Left cardiac atrium (tissue), 4 donors: ENCODE measurements around the gene EVA1B. TPM values are rescaled to one million over a fixed set of nuclear protein-coding genes. Genes with fewer than 3 reads are reported as not detected.

Source experiments
- ATAC-seq, 2 donors: fragments of 200-7000 bp; cut with Tn5 transposase; one replicate each; pipeline ENCODE4 v1.9.1; 2020; ENCODE audit warnings: mild to moderate bottlenecking in 2 of 2, moderate library complexity in 2 of 2
- DNase-seq: peaks from one replicate; pipeline ENCODE4 v3.0.0-alpha.2; 2020
- intact Hi-C, 2 donors: fragments of 100-400 bp; cut with DNase I; formaldehyde crosslinking; loops; one replicate each; pipeline versions ENCODE4 v1.14.1 to v1.15.1; 2022 to 2023
- total RNA-seq, 2 donors: library from RNA; stranded (reverse); fragmentation: NEBNext Ultra II Directional; extraction: Animal tissue kit (Norgen Biotek cat#: 25700); gene quantifications; one replicate each; pipeline ENCODE4 v1.2.1, GENCODE V29; 2021
- donor health status: DM: no; HTN: yes; CAD: no.
- donor health status: DM: no; HTN: yes; CAD: no; lungs with severe emphysema.
- donor health status: DM: yes; HTN: yes; CAD: no.
- donor health status: Dilated cardiomyopathy.

Gene EVA1B
- total RNA-seq, 2 donors from 2014 or later: 15.6 to 16.7 TPM

DNA sequence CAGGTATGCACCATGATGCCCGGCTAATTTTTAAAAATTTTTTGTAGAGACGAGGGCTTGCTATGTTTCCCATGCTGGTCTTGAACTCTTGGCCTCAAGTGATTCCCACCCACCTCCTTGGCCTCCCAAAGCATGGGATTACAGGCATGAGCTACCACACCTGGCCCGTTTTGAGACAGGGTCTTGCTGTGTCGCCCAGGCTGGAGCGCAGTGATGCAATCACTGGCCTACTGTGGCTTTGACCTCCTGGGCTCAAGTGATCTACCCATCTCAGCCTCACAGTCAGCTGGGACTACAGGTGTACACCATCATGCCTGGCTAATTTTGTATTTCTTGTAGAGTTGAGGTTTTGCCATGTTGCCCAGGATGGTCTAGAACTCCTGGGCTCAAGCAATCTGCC, 24.8 kb downstream of the EVA1B start:
- ATAC-seq (no peak), DNase-seq (no peak)
- intact Hi-C loops: loop anchor here in 1 of 2 donors (5.0 kb wide), 1 partner anchor 124 kb away; no protein-coding TSS in a partner anchor

DNA sequence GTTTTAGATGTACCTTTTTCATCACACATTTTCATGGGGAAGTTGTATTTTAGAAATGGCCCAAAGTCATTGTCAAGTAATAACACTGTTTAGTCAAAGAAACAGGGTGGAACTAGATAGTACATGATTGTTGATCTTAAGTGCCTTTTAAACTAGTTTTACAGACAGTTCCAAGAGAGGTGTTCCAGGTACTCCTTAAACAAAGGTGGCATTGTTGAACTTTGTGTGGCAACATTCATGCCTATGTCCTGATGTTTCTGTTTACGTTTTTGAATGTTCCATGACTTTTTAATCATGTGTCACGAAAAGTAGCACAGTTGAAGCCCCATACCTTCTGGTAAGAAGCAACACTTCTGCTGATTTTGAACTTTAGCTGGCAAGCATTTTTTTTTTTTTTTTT, 26.4 kb downstream of the EVA1B start:
- intact Hi-C loops: loop anchor here in 1 of 2 donors (5.0 kb wide), 1 partner anchor 125 kb away; no protein-coding TSS in a partner anchor
- no peak for ATAC-seq
- no peak for DNase-seq

DNA sequence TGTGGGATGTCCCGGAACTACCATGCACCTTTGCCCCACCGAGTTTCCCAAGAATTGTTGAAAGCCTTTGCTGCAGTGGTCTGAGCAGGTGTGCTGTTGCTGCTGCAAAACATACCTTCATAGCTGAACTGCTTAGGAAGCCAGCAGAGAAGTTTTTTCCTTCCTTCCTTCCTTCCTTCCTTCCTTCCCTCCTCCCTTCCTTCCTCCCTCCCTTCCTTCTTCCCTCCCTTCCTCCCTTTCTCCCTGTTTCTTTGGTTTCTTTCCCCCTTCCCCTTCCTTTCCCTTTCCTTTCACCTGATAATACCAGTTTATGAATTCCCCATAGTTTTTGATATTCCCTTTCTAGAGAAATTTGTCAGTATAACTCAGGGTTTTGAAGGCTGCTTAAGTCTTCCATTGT, 28.1 kb downstream of the EVA1B start:
- intact Hi-C loops: loop anchor here in 1 of 2 donors (5.0 kb wide), 1 partner anchor 127 kb away; no protein-coding TSS in a partner anchor
- no peak for ATAC-seq
- DNase-seq: no peak

DNA sequence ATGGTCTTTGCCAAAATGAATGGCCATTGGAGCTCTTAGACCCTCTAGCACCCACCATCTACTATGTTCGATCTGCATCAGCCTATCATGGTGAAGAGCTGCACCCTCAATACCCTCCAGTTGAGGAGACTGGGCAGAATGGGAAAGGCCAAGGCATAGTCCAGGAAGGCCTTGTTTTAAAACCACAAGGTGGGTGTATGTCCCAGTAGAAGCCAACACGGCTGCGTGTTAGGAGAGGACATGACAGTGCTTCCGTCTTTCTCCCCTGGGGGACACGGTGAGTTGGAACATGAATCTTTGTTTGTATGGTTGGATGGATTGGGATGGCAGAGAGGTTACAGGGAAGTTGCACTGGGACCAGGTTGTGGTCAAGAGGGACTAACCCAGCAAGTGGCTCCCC, 35.9 kb downstream of the EVA1B start:
- ATAC-seq (no peak), DNase-seq (no peak)
- intact Hi-C loops: loop anchor here (5.0 to 10.0 kb wide), 3 partner anchors 63 to 133 kb away; partner anchors contain the start of genes MAP7D1 (in 1 of the 2) and THRAP3 (in 1 of the 2)

DNA sequence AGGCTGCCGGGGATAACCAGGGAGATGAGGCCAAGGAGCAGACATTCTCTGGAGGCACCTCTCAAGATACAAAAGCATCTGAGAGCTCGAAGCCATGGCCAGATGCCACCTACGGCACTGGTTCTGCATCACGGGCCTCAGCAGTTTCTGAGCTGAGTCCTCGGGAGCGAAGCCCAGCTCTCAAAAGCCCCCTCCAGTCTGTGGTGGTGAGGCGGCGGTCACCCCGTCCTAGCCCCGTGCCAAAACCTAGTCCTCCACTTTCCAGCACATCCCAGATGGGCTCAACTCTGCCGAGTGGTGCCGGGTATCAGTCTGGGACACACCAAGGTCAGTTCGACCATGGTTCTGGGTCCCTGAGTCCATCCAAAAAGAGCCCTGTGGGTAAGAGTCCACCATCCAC, 36.6 kb downstream of the EVA1B start:
- DNase-seq: no peak
- ATAC-seq: no peak
- intact Hi-C loops: loop anchor here (5.0 to 10.0 kb wide), 3 partner anchors 62 to 132 kb away; partner anchors contain the start of genes MAP7D1 (in 1 of the 2) and THRAP3 (in 1 of the 2)

DNA sequence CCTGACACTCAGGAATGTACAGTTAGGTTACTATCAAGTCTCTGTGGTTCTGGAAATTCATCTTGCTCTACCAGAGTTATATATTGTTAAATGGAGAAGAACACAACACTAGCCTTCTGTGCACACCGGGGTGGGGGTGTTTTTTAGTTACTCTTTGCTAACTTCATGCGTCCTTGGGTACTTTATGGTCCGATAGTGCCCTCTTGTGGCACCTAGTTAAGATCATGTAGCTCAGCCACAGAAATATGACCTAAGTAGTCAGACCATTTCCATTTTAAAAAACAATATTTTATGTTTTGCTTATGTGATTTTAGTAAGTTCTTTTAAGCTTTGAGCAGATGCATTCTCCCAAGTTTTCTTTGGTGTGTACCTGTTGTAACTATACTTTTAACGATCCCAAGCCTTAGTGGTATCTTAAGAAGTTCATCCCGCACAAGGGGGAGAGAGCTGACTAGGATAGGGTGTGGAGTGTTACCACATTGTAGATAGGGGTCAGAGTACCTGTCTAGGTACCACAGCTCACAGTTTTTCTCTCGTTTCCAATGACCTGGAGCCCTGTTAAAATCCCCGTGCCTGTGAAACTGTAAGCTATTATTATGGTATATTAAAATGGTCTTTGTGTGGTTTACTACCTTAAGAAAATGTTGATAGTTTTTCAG, 37.9 kb downstream of the EVA1B start:
- ATAC-seq (peak; percentile 78 to 88), DNase-seq (peak; percentile 63)
- intact Hi-C loops: loop anchor here (2.0 to 10.0 kb wide), 4 partner anchors 61 to 135 kb away; partner anchors contain the start of genes MAP7D1 (in 1 of the 2) and THRAP3 (in 1 of the 2)

DNA sequence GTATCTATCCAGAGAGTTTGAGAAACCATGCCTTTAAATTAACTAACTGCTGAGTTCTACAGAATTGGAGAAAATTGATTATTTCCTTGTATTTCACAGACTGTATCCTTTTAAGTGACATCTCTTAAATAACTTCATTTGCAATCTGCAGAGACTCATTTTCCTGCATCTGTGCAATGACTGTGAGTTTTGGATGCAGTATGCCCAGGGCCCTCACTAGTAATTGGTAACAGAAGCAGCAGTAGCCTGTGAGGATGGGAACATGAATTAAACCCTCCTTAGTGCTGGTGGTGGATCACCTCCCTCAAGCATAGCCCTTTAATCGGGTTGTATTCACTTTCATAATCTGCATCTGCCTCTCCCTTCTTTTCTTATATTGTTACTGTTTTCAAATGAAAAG, 38.9 kb downstream of the EVA1B start:
- intact Hi-C loops: loop anchor here (2.0 to 10.0 kb wide), 3 partner anchors 60 to 134 kb away; partner anchors contain the start of genes MAP7D1 (in 1 of the 2) and THRAP3 (in 1 of the 2)
- ATAC-seq (no peak), DNase-seq (no peak)

DNA sequence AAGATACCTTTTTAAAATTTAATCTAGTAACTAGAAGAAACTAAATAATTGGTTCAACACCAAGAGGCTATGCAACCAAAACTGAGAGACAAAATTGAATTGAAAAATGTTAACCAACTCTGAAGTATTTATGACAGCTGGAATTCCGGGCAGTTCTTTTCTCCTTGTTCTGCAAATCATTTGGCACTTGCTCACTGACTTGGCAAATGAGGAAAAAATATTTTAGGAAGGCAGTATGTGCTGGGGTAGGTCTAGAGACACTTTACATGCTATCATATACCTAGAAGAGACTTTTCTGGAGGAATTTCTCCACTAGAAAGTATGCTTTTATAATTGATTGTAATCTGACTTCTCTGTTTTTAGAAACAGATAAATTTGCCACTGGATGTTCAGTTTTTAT, 39.4 kb downstream of the EVA1B start:
- intact Hi-C loops: loop anchor here (2.0 to 10.0 kb wide), 3 partner anchors 59 to 133 kb away; partner anchors contain the start of genes MAP7D1 (in 1 of the 2) and THRAP3 (in 1 of the 2)
- ATAC-seq: peak in 1 of 2 donors; percentile 36
- no peak for DNase-seq

DNA sequence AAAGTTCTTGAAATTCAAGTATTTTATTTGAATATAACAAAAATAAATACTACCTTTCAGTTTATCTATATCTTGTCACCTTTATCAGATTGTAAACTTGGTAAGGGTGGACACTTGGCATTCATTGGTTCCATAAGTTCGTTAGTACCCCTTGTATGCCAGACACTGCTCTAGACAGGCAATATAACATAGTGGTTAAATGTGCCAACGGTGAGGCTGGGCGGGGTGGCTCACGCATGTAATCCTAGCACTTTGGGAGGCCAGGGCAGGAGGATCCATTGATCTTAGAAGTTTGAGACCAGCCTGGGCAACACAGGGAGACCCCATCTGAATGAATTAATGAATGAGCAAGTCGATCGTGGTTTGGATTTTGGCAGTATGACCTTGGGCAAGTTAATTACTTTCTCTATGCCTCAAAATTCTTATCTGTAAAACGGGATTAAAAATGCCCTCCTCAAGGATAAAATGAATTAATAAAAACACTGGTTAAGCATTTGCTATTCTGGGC, 43.6 kb downstream of the EVA1B start:
- intact Hi-C loops: loop anchor here in 1 of 2 donors (10.0 kb wide), 2 partner anchors 55 to 125 kb away; partner anchors contain the start of genes MAP7D1 and THRAP3
- DNase-seq (no peak), ATAC-seq (no peak)

DNA sequence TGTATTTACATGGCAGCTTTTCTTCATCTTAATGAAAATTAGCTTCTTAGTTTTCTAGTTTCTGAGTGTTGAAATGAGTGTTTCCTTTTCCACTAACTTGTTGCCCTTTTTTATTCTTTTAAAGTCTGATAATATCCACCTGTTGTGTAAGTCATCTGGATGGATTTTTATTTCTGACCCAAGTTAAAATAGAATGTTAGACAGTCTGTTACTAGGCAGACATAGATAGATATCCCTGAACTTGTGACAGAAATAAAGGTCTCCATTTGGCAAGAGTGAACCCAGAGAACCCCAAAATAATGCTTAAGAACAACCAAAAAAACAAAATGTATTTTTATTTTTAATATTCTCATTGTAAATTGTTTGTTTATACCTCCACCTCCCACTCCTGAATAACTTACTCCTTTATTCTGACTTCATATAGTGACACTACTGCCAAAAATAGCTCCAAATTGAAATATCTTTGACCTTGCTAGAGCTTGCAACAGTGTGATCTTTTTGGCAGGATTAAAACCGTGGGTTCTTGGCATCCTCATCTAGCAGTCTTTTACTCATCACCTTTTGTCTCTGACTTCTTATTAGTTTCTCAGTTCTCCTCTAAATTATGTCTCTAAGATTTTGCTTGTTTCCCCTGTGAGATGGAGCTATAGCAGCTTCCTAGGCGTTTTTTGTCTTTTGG, 44.2 kb downstream of the EVA1B start:
- intact Hi-C loops: no loop called here
- no peak for DNase-seq
- peak; percentile 76 to 87 for ATAC-seq

DNA sequence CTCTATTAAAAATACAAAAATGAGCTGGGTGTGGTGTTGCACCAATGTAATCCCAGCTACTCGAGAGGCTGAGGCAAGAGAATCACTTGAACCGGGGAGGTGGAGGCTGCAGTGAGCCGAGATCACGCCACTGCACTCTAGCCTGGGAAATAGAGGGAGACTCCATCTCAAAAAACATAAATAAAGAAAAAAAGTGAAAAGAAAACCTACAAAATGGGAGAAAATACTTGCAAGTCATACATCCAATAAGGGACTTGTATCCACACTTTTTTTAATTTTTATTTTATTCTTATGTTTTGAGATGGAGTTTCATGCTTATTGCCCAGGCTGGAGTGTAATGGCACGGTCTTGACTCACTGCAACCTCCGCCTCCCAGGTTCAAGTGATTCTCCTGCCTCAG, 46.8 kb downstream of the EVA1B start:
- DNase-seq (no peak), ATAC-seq (no peak)
- intact Hi-C loops: no loop called here

DNA sequence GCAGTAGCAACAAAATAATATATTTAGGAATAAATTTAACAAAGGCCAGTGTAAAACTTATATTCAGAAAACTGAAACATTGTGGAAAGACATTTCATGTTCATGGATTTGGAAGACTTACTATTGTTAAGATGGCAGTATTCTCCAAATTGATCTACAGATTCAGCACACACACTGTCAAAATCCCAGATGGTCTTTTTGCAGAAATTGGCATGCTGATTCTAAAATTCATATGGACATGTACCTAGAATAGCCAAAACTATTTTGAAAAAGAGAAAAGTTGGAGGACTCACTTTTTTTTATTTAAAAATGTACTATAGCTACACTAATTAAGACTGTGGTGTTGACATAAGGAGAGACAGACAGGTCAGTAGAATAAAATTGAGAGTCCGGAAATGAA, 49.2 kb downstream of the EVA1B start:
- intact Hi-C loops: no loop called here
- DNase-seq (no peak), ATAC-seq (no peak)

DNA sequence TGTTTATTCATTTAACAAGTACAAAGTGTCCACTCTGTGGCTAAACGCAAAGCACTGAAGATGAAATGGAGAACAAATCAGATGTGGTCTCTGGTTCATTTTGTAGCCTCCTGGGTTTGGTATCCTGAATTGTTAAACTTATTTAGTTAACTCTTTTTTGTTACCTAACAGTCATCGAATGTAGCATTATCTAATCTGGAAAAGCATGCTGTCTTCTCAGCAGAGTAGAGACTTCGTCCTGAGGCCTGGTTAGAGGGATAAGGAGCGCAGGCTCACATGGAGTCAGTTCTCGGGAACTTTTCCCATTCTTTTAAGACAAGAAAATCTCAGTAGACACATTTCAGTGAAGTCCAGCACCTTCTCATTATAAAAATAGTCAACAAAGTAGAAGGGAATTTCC, 50.4 kb downstream of the EVA1B start:
- no peak for DNase-seq
- intact Hi-C loops: no loop called here
- peak in 1 of 2 donors; percentile 20 for ATAC-seq

Other genes with a start within 250 kb of the EVA1B start
- under 1 TPM in 1 of 2 donors, not detected in 1; 0.27 TPM for gene TEKT2, start 239.6 kb downstream of the EVA1B start, total RNA-seq
- 10 to 100 TPM; 15.4 to 17.6 TPM for gene ADPRS, start 234.8 kb downstream of the EVA1B start, total RNA-seq
- 1 to 10 TPM; 3.8 to 4.2 TPM for gene COL8A2, start 198.4 kb downstream of the EVA1B start, total RNA-seq
- gene TRAPPC3, start 174.2 kb downstream of the EVA1B start, total RNA-seq: 10 to 100 TPM; 53.3 to 64.2 TPM
- gene MAP7D1, start 167.5 kb downstream of the EVA1B start, total RNA-seq: 100 to 1,000 TPM; 251 to 270 TPM
- 10 to 100 TPM; 55.9 to 77.0 TPM for gene THRAP3, start 99.2 kb downstream of the EVA1B start, total RNA-seq
- 1 to 10 TPM; 2.5 to 3.0 TPM for gene SH3D21, start 17.3 kb downstream of the EVA1B start, total RNA-seq
- 10 to 100 TPM; 69.2 to 77.8 TPM for gene STK40, start 62.3 kb upstream of the EVA1B start, total RNA-seq
- 10 to 100 TPM; 59.2 to 63.9 TPM for gene LSM10, start 74.3 kb upstream of the EVA1B start, total RNA-seq
- 1 to 10 TPM; 5.9 to 6.4 TPM for gene OSCP1, start 126.8 kb upstream of the EVA1B start, total RNA-seq
- gene MRPS15, start 140.7 kb upstream of the EVA1B start, total RNA-seq: 10 to 100 TPM; 88.0 to 88.4 TPM
- gene CSF3R, start 159.3 kb upstream of the EVA1B start, total RNA-seq: 10 to 100 TPM in 1 of 2 donors, 1 to 10 TPM in 1; 8.3 to 10.0 TPM